GM19452 (cell line): ENCODE results near the gene DGUOK.
"Not testable (repeated sequence)": the region's sequence is repeated elsewhere in the genome, so short reads cannot be mapped to it uniquely, and the experiment has no call there.

Source experiments
- ATAC-seq: cut with Tn5 transposase; IDR thresholded peaks from one replicate; pipeline ENCODE4 v1.9.1; 2021; ENCODE audit not compliant: unreplicated experiment

DGUOK gene

GRCh38 chr2:73920577-73921545 lies 5.8 kb upstream of the DGUOK start:
- no peak for ATAC-seq

- ATAC-seq, result no peak
Observed at GRCh38 chr2:73921581-73921980, 5.1 kb upstream of the DGUOK start.

- ATAC-seq, result no peak
Observed at GRCh38 chr2:73922681-73923080, 4.0 kb upstream of the DGUOK start.

GRCh38 chr2:73925033-73925704 lies 1.5 kb upstream of the DGUOK start:
- ATAC-seq, result no peak

- no peak for ATAC-seq
Observed at GRCh38 chr2:73925853-73926492, 707 bp upstream of the DGUOK start.

- no peak for ATAC-seq
Observed at GRCh38 chr2:73927344-73927743, 664 bp downstream of the DGUOK start.

GRCh38 chr2:73928963-73929347 lies 2.3 kb downstream of the DGUOK start:
- no peak for ATAC-seq

GRCh38 chr2:73930386-73930785 lies 3.7 kb downstream of the DGUOK start:
- no peak for ATAC-seq

- no peak for ATAC-seq
Observed at GRCh38 chr2:73931531-73932500, 5.1 kb downstream of the DGUOK start.

- ATAC-seq, result no peak
Observed at GRCh38 chr2:73933194-73933593, 6.5 kb downstream of the DGUOK start.

GRCh38 chr2:73935641-73936040 lies 9.0 kb downstream of the DGUOK start:
- no peak for ATAC-seq

- ATAC-seq, result no peak
Observed at GRCh38 chr2:73937103-73937885, 10.6 kb downstream of the DGUOK start.

GRCh38 chr2:73937899-73938298 lies 11.2 kb downstream of the DGUOK start:
- ATAC-seq, result no peak

- ATAC-seq, result no peak
Observed at GRCh38 chr2:73938718-73939352, 12.2 kb downstream of the DGUOK start.

GRCh38 chr2:73939419-73939818 lies 12.7 kb downstream of the DGUOK start:
- ATAC-seq, result no peak

- not testable (repeated sequence) for ATAC-seq
Observed at GRCh38 chr2:73940066-73940465, 13.4 kb downstream of the DGUOK start.

- ATAC-seq, result no peak
Observed at GRCh38 chr2:73942664-73943063, 16.0 kb downstream of the DGUOK start.

- no peak for ATAC-seq
Observed at GRCh38 chr2:73944714-73945113, 18.0 kb downstream of the DGUOK start.

GRCh38 chr2:73946215-73946614 lies 19.5 kb downstream of the DGUOK start:
- no peak for ATAC-seq
